Esophagus squamous epithelium (tissue), 4 donors: Measurements from ENCODE around the gene FOXL1.

Experiments
- CTCF ChIP-seq, 6 experiments: fragments of 450-650 bp in 4 of 6; fragments of 200-600 bp in 2 of 6; sonication (generic) in 2 of 6; IDR thresholded peaks; one replicate each; pipeline ENCODE4 v1.5.1; 2016 to 2019; ENCODE audit warnings: antibody characterized with exemption in 6 of 6, mild to moderate bottlenecking in 4 of 6, moderate library complexity in 4 of 6
- POLR2A ChIP-seq, 4 donors: fragments of 450-650 bp; IDR thresholded peaks; one replicate each; pipeline ENCODE4 v1.6.1; 2017; ENCODE audit warnings: antibody characterized with exemption in 4 of 4, mild to moderate bottlenecking in 4 of 4, moderate library complexity in 3 of 4

GRCh38 chr16:86563469-86564345 is 14.6 kb upstream of the FOXL1 start:
- no peak for TF ChIP-seq POLR2A (IDR thresholded peaks at IDR 0.05)
- TF ChIP-seq CTCF (IDR thresholded peaks at IDR 0.05), result peak; percentile 100
